Measurements from ENCODE around the gene GALNT16. TPM values are rescaled to one million over a fixed set of nuclear protein-coding genes. Genes with fewer than 3 reads are reported as not detected.
"Not testable (repeated sequence)": the region's sequence is repeated elsewhere in the genome, so short reads cannot be mapped to it uniquely, and the experiment has no call there.

Gene GALNT16
- total RNA-seq, 1 donor from 2014 or later = 1.00 TPM

DNA sequence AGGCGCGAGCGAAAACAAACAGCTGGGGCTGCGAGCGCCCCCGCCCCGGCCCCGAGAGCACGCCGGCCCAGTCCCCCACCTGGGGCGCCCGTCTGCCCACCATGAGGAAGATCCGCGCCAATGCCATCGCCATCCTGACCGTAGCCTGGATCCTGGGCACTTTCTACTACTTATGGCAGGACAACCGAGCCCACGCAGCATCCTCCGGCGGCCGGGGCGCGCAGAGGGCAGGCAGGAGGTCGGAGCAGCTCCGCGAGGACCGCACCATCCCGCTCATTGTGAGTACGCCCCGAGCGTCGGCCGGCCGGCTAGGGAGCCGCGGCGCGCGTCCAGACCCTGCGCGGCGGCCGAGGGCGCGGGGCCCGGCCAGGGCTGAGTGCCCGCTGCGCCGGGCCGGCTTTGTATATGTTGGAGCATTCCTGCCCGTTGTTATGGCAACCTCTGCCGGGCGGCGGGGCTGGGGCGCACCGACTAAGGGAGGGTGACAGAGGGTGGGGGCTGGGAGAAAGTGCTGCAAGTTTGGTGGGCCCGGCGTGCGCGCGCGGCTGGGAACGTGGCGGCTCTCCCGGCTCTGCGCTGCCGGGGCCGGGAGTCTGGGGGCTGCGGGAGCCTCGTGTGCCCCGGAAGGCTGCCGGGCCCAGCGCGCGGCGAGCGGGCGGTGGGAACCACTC, 367 bp downstream of the GALNT16 start:
- no peak for ATAC-seq

DNA sequence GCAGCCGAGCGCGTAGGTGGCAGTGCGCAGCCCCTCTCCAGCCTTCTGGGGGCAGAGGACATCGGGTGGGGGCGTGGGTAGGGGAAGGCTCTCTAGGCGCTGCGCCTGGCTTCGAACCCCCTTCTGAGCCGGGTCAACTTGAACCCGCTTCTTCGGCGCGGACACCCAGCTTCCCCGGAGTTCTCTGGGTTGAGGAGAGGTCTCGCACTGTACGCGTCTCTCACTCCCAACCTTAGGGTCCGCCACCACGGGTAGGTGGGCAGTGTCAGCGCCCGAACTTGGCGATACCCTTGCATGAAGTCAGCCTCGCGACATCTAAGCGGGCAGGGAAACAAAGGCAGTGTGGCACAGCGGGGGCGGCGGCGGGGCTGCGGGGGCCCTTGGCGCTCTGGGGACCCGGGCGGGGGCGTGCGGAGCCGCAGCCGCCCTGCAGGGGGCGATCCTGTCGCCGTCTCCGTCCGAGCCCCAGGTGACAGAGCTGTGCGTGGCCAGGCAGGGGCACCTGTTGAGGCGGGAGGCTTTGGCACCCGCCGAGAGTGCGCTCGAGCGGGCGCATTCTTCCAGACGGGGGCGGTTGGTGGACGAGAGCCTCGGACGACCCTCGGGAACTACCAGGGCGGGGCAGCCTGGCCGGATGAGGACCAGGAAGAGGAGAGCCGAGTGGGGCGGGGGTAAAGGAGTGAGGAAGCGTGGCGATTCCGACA, 1.1 kb downstream of the GALNT16 start:
- ATAC-seq = peak; percentile 68

DNA sequence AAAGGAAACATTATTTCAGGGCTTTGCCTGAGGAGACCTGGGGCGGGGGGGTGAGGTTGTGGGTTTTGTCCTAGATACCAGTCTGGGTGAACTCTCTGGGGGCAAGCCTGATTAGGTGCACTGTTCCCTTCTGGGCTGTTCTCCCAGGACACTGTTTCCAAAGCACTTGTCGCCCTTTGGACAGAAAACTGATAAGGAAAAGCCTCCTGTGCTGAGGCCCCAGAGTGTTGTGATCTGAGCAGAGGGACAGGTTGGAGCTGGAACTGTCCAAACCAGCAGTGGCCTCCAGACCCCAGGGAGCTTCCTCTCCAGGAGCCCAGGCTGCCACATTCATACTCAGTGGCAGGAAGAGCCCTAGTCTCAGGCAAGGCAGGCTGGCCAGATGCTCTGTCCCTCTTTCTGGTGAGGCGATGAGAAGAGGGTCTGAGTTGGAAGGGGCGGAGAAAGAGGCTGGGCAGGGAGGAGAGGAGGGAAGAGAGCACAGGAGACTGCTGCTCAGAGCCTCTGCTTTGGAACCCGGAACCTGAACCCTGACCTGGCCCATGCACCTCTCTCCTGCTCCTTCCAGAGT, 1.9 kb downstream of the GALNT16 start:
- no peak for ATAC-seq

GRCh38 chr14:69262516-69262915, 2.6 kb downstream of the GALNT16 start:
- ATAC-seq = no peak

- ATAC-seq = no peak
Observed at GRCh38 chr14:69263364-69263763, 3.4 kb downstream of the GALNT16 start.

DNA sequence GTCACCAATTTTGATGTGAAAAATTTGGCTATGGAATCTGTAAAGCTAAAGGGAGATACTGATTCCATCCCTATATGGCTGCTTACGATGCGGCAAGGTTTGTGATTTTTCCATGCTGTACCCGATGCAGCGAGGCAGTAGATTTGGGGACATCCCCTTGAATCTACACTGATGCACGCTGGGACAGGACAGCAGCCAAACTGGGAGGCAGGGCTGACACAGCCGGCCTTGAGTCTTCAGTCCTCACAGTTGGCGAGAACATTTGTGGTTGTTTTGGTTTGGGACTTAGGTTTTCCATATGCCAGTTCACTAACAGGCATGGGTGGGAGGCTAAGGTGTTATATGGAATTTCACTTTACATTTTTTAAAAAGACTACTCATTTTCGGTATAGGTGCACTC, 3.8 kb downstream of the GALNT16 start:
- no peak for ATAC-seq

DNA sequence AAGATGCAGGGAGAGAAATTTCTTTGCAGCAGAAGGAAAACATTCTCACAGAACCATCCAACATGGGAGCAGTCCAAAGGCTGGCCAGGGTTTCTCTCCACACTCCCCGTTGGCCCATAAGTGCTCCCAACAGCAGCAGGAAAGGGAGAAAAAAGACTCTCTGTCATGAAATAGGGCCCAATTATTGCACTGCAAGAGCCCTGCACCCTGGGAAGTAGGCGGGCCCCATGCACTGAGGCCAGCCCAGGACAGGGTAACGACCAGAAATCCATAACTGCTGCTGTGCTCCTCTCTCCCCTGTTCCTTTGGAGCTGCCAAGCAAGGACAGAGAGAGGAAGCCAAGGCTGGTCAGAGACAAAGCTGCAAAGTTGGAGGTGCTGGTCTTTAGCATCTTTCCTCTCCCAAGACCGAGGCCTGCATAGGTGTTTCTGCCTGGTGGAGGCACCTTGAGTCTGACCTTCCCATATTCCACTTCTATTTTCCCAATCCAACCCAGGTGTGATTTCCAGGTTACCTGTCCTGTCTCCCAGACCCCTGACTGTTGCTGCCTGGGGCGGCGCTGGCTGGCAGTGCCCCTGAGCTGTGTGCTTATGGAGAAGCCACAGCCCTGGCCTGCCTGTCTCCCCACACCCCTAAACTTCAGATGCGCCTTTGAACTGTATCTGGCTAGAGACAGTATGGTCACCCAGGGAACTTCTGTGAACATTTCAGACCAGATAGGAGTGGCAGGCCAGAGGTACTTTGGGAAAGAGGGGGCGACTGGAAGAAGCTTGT, 6.8 kb downstream of the GALNT16 start:
- ATAC-seq = no peak

DNA sequence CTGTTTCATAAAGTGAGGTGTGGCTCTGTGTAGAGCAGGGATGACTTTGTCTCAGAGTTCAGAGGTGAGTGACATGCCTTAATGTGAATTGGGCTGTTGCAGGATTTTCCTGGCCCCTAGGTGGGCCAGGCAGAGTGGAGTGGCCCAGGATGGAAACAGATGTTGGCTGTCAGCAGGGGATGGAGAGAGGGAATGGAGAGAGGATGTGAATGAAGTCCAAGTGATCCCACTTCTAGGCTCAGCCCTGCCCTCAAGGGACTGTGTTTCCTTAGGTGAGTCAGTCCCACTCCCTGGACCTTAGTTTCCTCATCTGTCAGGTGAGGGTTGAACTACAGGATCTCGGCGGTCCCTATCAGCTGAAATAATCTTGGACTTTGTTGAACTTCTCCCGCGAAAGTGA, 7.5 kb downstream of the GALNT16 start:
- no peak for ATAC-seq

DNA sequence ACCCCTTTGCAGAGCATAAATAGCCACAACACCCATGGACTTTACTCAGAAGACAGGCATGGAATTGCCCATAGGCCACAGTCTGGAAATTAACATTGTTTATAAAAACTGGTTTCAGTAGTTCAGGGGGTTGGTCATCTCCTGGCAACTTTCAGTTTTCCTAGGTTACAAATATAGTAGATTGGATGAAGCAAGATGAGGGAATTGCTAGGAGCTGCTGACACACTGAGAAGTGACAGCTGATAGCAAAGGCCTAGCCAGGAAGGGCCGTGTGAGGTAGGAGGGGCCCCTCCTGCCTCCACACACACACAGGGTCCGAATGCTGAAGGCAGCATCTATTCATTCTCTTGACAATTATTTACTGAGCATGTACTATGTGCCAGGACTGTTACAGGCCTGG, 8.3 kb downstream of the GALNT16 start:
- no peak for ATAC-seq

- ATAC-seq = peak; percentile 31
Observed at GRCh38 chr14:69268763-69269162, 8.8 kb downstream of the GALNT16 start.

DNA sequence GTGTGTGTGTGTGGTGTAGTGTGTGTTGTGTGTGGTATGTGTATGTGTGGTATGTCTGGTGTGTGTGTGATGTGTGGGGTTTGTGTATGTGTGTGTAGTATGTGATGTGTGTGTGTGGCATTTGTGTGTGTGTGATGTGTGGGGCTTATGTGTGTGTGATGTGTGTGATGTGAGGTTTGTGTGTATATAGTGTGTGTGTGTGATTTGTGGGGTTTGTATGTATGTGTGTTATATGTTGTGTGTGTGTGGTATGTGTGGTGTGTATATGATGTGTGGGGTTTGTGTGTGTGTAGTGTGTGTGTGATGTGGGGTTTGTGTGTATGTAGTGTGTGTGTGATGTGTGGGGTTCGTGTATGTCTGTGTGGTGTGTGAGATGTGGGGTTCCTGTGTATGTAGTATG, 9.4 kb downstream of the GALNT16 start:
- ATAC-seq = no peak

- no peak for ATAC-seq
Observed at GRCh38 chr14:69270097-69270496, 10.1 kb downstream of the GALNT16 start.

DNA sequence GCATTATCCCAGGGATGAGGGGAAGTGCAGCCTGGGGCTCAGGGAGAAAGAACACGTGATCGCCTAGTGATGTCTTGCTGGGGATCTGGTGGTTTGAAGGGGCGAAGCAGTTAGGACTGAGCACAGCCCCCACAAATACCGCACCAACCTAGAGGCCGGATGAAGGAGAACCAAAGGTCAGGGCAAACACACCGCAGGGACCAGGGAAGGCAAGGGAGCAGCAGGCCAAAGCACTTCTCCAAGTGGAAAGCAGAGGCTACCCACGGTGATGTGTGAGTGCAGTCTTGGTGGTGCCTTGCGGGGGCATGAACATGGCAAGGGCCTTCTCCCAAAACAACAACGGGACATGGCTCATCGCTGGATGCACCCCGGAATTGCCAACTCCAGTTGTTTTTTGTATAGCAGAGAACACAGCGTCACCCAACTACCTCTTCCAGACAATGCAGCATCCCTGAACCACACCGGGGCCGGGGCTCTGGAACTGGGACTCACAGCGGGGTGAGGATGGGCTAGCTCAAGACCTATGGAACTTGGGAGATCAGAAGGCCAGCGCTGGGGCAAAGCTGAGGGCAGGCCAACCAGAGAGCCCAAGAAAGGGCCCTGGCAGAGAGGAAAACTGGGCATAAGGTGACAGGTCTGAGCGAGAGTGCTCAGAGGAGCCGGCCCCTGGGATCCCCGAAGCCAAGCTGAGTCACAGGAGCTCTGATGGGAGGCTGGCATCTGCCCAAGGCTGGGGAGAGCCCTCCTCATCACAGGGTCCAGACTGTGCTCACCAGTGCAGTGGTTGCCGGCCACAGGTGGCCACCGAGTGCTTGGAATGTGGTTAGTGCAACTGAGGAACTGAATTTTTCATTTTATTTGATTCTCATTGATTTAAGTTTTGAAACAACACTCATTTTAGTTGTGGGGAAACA, 11.1 kb downstream of the GALNT16 start:
- no peak for ATAC-seq

DNA sequence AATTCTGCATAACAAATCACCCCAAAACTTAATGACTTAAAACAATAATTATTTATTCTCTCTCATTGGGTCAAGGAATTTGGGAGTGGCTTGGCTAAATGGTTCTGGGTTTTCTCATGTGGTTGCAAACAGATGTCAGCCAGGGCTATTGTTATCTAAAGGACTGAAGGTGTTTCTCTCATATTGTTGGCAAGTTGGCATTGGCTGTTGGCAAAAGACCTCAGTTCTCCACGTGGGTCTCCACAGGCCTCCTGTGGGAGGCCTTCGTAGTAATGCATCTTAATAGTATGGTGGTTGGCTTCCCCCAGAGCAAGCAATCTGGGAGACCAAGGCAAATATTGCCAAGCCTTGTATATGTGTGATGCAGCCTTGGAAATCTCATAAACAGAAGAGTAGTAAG, 14.4 kb downstream of the GALNT16 start:
- no peak for ATAC-seq

- no peak for ATAC-seq
Observed at GRCh38 chr14:69275331-69275730, 15.4 kb downstream of the GALNT16 start.

- not testable (repeated sequence) for ATAC-seq
Observed at GRCh38 chr14:69277356-69277755, 17.4 kb downstream of the GALNT16 start.

- ATAC-seq = no peak
Observed at GRCh38 chr14:69280746-69281291, 20.9 kb downstream of the GALNT16 start.

- ATAC-seq = no peak
Observed at GRCh38 chr14:69281450-69282169, 21.7 kb downstream of the GALNT16 start.

GRCh38 chr14:69282448-69282847, 22.5 kb downstream of the GALNT16 start:
- no peak for ATAC-seq

DNA sequence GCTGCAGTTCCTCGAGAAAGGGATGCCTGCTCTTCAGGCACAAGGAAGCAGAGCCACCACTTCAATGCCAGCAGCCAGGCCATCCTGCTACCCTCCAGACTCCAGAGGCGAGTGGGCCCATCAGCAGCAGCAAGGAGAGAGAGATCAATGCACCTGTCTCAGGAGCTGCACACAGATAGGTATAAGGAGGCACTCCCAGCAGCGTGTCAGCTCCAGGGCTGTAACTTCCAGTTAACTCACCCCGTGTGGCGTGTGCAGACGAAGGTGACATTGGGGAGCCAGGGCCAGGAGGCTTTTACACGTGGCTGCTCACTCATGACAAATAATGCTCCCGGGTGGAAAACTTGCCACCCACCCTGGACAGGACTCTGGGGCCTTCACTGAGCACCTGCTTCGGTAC, 24.2 kb downstream of the GALNT16 start:
- no peak for ATAC-seq

DNA sequence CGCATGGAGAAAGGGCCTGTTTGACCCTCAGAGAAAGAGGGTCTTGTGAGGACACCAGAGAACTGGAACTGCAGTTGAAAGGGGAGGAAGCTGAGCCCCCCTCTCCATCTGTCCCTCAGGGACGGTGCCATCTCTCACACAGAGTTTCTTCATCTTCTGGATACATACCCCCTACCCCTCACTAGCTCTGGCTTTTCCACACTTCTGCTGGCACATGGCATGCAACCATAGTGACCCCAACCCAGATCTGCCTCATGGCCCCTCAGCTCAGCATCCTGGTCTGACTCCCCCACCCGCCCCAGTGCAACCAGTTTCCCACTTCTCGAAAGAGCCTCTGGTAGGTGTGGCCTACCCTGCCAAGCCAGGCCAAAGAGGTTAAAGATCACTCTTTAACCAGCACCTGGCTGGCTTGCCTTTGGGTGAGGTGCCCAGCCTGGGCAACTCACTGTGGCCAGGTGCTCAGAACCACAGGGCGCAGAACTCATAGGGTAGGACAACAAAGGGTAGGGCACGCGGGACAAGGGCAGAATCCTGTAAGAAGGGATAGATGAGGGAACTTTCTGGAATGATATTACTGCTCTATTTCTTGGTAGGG, 25.8 kb downstream of the GALNT16 start:
- ATAC-seq = no peak

Measured in esophagus mucosa (tissue), 1 donor.